ENCODE measurements around the gene MCRIP1.

MCRIP1 gene

GRCh38 chr17:81802048-81802758 is 30.9 kb downstream of the MCRIP1 start:
- Histone ChIP-seq H3K9ac (no peak overlapping the region), H3K36me3 (no peaks in the 10 kb centered on the region), H3K9me3 (replicated peaks in 1 of 11) (peaks cover 10 to 30% (median 17%) of the 10 kb centered on the region in 11 experiments; a peak in 21 of 22 replicates), H3K27me3 (peaks cover 64 to 81% (median 80%) of the 10 kb centered on the region in 11 experiments), H3K27ac (no peak overlapping the region), H3K4me2 (no peak overlapping the region), H3K4me1 (peaks cover 4 to 17% (median 14%) of the 10 kb centered on the region in 10 experiments; a peak in 17 of 20 replicates), H4K20me1 (peaks cover 0 to 27% (median 0%) of the 10 kb centered on the region in 11 experiments; a peak in 9 of 22 replicates), H3K4me3 (no peak overlapping the region)
- no peak for TF ChIP-seq Cebpa-rat (IDR thresholded peaks at IDR 0.05)

DNA sequence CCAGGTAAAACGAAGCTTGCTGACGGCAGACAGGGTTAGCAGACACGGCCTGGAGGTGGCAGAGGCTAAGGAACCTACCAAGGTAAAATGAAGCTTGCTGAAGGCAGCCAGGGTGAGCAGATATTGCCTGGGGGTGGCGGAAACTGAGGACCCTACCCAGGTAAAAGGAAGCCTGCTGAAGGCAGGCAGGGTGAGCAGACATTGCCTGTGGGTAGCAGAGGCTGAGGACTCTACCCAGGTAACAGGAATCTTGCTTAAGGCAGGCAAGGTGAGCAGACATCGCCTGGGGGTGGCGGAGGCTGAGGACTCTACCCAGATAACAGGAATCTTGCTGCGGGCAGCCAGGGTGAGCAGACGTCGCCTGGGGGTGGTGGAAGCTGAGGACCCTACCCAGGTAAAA is 31.8 kb downstream of the MCRIP1 start:
- H3K27me3 ChIP-seq = peaks cover 55 to 72% (median 71%) of the 10 kb centered on the region in 11 experiments

DNA sequence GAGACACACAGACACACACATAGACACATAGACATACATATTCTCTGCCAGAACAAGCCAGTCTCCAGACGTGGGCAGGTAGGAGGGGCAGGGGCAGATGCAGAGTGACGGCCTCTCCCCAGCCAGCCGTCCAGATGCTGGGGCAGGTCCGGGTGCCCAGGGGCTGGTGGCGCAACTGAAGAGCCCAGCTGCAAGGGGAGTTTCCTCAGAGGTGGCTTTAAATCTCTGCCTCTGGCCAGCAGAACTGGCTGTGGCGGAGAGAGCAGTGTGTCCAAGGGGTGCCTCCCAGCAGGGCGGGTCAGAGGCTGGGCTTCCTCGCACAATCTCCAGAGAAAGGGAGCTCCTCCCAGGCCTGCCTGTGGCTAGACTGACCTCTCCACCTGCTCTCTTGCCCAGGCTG is 38.6 kb downstream of the MCRIP1 start:
- Histone ChIP-seq H3K27ac (no peak overlapping the region), H3K4me1 (no peaks in the 10 kb centered on the region), H3K9ac (no peak overlapping the region), H3K4me3 (no peak overlapping the region), H3K36me3 (no peaks in the 10 kb centered on the region), H4K20me1 (no peaks in the 10 kb centered on the region), H3K4me2 (no peak overlapping the region), H3K27me3 (peaks cover 0 to 4% (median 3%) of the 10 kb centered on the region in 11 experiments; a peak in 12 of 22 replicates), H3K9me3 (replicated peaks in 1 of 11) (peaks cover 1 to 9% (median 4%) of the 10 kb centered on the region in 11 experiments; a peak in 17 of 22 replicates)
- no peak for TF ChIP-seq Cebpa-rat (IDR thresholded peaks at IDR 0.05)

More for the DNA sequence above, 31.8 kb downstream of the MCRIP1 start:
- peaks cover 10 to 30% (median 17%) of the 10 kb centered on the region in 11 experiments; a peak in 21 of 22 replicates for H3K9me3 ChIP-seq (replicated peaks in 1 of 11)
- no peak for TF ChIP-seq Cebpa-rat (IDR thresholded peaks at IDR 0.05)
- peaks cover 0 to 12% (median 8%) of the 10 kb centered on the region in 10 experiments; a peak in 11 of 20 replicates for H3K4me1 ChIP-seq
- no peak overlapping the region for H3K4me2 ChIP-seq
- H3K4me3 ChIP-seq = no peak overlapping the region
- peaks cover 0 to 20% (median 0%) of the 10 kb centered on the region in 11 experiments; a peak in 5 of 22 replicates for H4K20me1 ChIP-seq
- H3K27ac ChIP-seq = no peak overlapping the region
- no peaks in the 10 kb centered on the region for H3K36me3 ChIP-seq
- H3K9ac ChIP-seq = no peak overlapping the region

GRCh38 chr17:81794074-81794476 is 39.0 kb downstream of the MCRIP1 start:
- H3K27ac ChIP-seq = no peak overlapping the region
- H4K20me1 ChIP-seq = no peaks in the 10 kb centered on the region
- no peak overlapping the region for H3K4me3 ChIP-seq

DNA sequence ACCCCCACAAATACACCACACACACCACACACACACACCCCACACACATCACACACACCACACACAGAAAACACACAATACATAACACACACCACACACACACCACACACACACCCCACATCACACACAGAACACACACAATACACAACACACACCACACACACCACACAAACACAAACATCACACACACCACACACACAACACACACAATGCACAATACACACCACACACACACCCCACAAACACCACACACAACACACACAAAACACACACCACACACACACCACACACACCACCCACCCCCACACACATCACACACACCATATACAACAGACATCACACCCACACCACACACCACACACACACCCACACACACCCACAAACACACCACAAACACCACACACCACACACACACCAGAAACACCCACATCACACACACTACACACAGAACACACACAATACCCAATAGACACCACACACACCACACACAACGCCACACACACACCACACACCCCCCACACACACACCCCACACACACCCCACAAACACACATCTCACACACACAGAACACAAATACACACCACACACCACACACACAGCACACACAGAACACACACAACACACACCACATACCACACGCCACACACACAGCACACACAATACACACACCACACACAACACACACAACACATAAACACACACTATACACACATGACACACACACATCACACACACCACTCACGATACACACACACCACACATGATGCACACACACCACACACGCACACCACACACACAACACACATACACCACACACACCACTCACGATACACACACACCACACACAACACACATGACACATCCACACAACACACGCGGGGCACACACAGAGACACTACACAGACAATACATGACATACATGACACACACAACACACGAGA is 40.1 kb downstream of the MCRIP1 start:
- no peaks in the 10 kb centered on the region for H3K36me3 ChIP-seq
- H3K4me2 ChIP-seq = no peak overlapping the region
- no peak overlapping the region for H3K27ac ChIP-seq
- no peaks in the 10 kb centered on the region for H3K4me1 ChIP-seq
- no peak overlapping the region for H3K4me3 ChIP-seq
- no peak for TF ChIP-seq Cebpa-rat (IDR thresholded peaks at IDR 0.05)
- H3K27me3 ChIP-seq = no peaks in the 10 kb centered on the region
- peaks cover 0 to under 1% (median 0%) of the 10 kb centered on the region in 11 experiments; a peak in 1 of 22 replicates for H3K9me3 ChIP-seq (replicated peaks in 1 of 11)
- H4K20me1 ChIP-seq = no peaks in the 10 kb centered on the region
- no peak overlapping the region for H3K9ac ChIP-seq

More at GRCh38 chr17:81794074-81794476, 39.0 kb downstream of the MCRIP1 start:
- no peak overlapping the region for H3K9ac ChIP-seq
- TF ChIP-seq Cebpa-rat (IDR thresholded peaks at IDR 0.05) = no peak
- no peaks in the 10 kb centered on the region for H3K4me1 ChIP-seq
- H3K27me3 ChIP-seq = no peaks in the 10 kb centered on the region; a peak in 1 of 22 replicates
- H3K9me3 ChIP-seq (replicated peaks in 1 of 11) = peaks cover 0 to 5% (median 0%) of the 10 kb centered on the region in 11 experiments; a peak in 7 of 22 replicates
- H3K4me2 ChIP-seq = no peak overlapping the region
- H3K36me3 ChIP-seq = no peaks in the 10 kb centered on the region

Measured in BLaER1 treated with 17β-estradiol and CSF1 and Interleukin-3, amounts not matched to agents 10 nM and 100 nM (cell line).